GM19351 (cell line): ENCODE data around the gene MAN2A2.

Source experiments
- ATAC-seq: cut with Tn5 transposase; IDR thresholded peaks from one replicate; pipeline ENCODE4 v1.9.1; 2021; ENCODE audit warnings: mild to moderate bottlenecking, moderate library complexity; ENCODE audit not compliant: unreplicated experiment

Gene MAN2A2

DNA sequence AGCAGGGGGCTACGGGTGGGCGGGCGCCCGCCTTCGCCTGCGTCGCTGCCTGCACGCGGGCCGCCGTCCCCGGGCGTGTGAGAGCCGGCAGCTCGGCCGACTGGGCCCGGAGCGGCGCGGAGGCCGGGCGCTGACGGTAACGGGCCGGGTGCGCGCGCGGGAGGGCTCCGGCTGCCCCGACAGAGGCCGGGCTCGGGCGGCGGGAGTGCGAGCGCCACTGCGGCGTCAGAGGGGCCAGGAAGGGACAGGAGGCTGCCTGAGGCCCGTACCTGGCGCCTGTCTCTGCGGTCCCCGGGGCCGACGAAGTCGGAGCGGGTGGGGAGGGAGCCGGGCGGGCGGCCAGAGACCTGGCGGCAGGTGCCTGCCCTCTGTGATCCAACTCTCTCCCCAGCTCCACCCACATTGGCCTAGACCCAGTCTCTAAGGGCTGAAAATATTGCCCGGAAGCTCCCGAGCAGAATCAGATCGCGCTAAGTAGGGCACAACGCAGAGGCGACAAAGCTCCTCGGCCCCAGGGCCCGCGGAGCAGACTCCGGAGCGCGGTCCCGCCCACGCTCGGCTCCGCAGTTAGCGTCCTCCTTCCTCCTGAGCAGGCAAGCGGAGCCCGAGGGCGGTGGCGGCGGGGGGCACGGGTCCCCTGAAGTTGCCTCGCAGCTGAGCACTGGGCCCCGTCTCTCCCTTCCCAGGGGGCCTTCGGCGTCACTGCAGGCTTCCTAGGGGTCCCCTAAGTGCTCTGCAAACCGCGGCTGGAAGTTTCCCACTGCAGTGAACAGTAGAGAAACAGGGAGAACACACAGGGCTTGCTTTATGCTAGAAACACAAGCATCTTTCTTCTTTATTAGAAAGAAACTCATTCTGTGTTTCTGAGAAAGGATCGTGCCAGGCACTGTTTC, at the start of gene MAN2A2:
Gene MAN2A2 (plus strand): TSS at position 463 of the 893 bp plus-strand sequence. CDS start 906 bp downstream, outside the sequence.
- ATAC-seq: peak; percentile 61

DNA sequence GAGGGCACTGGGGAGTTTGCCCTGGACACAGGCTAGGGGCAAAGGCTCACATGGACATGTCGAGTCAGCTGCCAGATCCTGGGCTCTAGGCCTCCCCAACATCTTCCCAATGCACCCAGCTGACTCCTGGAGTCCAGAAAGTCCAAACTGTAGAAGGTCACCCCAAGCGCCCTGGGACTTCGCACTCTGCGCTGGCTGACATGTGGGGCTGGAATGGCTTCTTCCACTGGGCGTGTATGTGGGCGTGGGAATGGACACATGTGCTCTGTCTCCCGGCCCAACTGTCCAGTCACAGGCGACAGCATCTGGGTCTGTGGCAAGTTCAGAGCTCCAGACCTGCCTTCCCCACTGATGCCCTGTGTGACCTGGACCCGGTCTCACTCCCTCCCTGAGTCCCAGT, 48.0 kb upstream of the MAN2A2 start:
- no peak for ATAC-seq

GRCh38 chr15:90857337-90857736, 45.8 kb upstream of the MAN2A2 start:
- ATAC-seq: no peak

DNA sequence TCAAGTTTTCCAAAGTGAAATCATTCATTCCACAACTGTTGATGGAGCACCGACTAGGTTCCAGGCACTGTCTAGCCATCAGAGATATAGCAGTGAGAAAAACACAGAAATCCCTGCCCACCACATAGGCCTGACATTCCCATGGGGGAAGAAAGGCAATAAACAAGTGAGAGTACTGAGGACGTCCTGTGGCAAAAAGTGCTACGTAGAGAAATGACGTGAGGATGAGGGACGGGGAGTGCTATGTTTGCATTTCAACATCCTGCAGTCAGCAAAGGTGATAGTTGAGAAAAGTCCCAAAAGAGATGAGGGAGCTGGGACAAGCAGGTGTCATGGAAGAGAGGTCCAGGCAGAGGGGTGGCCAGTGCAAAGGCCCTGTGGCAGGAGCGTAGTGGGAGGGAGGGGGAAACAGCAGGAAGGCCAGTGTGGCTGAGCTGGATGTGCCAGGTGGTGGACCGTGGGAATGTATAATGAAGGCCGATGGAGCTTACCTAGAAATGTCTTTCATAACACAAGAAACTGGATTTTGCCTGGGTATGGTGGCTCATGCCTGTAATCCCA, 45.1 kb upstream of the MAN2A2 start:
- no peak for ATAC-seq

DNA sequence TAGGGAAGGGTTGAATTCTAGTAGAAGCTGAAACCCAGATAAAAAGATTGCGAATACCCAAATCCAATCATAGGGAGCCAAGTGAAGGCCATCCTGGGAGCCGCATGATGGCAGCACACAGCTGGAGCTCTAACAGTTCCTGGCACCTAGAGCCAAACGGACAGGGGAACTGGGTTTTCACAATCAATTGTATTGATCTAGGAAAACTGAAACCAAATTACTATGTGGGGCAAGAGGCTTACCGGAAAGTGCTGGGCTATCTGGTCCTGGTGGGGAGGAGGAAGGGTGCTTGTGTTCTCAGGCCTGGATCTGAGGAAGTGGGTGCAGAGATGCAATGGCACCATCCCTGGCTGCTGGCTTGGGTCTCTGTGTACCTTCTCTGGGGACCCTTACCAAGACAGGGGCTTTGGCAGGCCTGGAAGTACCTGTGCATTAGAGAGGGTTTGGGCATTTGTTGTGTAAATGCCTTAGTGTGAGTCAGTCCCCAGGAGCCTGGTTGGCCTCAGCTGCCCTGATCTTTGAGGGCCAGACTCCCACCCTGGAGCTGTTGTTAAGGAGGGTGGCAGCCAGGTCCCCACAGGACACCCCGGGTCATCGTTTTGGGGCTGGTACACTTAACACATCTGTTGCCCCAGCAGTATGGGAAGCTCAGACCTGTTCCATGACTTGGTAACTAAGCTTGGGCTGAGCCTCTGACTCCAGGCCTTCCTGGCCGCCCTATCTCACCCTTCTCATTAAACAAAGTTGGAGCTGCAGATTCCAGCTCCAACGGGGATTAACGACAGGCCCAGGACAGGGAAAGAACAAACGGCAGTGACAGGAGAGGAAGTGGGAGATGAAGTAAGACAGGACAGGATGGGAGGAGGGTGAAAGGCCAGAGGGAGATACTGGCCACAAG, 43.6 kb upstream of the MAN2A2 start:
- no peak for ATAC-seq

- ATAC-seq: no peak
Observed at GRCh38 chr15:90860450-90860849, 42.7 kb upstream of the MAN2A2 start.

- ATAC-seq: no peak
Observed at GRCh38 chr15:90860942-90861675, 42.0 kb upstream of the MAN2A2 start.

GRCh38 chr15:90862487-90862886, 40.6 kb upstream of the MAN2A2 start:
- no peak for ATAC-seq

DNA sequence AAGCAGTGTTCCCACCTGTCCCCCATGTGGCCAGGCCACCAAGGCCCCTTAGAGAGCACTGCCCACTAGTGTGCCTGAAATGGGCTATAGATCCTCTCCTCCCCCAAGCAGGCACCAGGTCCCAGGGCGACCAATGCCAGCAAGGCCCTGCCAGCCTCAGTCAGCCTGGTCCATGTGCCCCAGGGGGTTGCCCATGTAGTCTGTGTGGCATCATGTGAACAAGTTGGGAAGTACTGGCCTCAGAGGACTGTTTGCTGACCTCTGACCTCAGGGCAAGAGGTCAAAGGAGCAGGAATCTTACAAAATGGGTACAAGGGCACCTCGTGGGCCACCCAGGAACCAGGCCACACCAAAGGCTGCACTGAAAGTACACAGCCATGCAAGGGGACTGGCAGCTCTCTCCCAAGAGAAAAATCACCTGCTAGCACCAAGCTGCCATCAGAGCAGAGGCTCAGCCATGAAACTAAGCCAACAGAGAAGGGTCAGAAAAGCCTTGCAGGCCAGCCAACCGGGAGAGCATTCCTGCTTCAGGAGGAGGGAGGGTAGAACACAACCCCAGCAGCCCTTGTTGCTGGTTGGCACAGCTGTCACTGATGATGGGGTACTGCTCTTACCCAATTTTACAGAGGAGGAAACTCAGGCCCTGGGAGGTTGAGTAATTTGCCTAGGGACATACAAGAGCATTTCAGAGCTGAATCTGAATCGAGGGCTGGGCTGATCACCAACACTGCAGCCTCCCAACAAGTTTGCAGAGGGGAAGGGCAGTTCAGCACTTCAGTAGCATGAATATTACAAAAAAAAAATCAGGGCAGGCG, 39.9 kb upstream of the MAN2A2 start:
- ATAC-seq: no peak

- ATAC-seq: no peak
Observed at GRCh38 chr15:90863987-90864386, 39.1 kb upstream of the MAN2A2 start.

GRCh38 chr15:90864507-90864906, 38.6 kb upstream of the MAN2A2 start:
- no peak for ATAC-seq

DNA sequence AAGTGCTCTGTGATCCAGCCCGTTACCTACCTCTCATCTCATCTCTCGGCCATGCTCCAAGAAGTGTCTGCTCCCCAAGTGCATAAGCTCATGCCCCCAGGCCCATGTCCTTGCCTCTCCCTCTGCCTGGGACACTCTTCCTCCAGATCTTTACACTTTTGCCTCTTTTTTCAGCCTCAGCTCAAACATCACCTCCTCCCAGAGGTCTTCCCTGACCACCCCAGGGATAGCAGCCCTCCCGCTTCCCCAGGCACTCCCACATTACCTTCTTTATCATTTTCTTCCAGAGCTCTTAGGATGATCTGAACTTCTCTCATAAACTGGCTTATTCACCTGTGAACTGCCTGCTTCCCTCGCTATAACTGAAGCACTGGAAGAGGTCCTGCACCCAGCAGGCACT, 37.4 kb upstream of the MAN2A2 start:
- ATAC-seq: no peak

GRCh38 chr15:90866161-90866715, 36.9 kb upstream of the MAN2A2 start:
- no peak for ATAC-seq

GRCh38 chr15:90866800-90867199, 36.3 kb upstream of the MAN2A2 start:
- ATAC-seq: no peak

DNA sequence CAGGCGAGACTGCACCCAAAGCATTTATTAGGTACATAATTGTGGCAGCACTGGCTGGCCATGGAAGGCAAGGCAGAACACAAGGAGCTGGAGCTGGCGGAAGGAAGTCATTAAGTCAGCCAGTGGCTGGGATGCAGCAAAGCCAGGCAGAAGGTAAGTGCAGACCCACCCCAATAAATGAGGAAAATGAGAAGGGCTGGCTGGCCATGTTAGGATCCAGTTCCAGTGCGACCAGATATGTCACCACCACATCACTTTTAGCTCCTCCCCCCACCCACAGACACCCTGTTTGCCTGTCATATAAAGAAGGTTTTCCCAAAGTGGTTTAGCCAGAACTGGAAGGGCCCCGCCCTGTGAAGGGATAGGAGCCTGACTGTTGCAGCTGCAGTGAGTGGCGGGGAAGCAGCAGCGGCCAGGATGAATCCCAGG, 34.8 kb upstream of the MAN2A2 start, which contains the start of gene FURIN:
Gene FURIN (plus strand): TSS at position 328 of the 429 bp plus-strand sequence. CDS start 7,153 bp downstream, outside the sequence.
- no peak for ATAC-seq

- ATAC-seq: no peak
Observed at GRCh38 chr15:90869140-90869541, 34.0 kb upstream of the MAN2A2 start.

DNA sequence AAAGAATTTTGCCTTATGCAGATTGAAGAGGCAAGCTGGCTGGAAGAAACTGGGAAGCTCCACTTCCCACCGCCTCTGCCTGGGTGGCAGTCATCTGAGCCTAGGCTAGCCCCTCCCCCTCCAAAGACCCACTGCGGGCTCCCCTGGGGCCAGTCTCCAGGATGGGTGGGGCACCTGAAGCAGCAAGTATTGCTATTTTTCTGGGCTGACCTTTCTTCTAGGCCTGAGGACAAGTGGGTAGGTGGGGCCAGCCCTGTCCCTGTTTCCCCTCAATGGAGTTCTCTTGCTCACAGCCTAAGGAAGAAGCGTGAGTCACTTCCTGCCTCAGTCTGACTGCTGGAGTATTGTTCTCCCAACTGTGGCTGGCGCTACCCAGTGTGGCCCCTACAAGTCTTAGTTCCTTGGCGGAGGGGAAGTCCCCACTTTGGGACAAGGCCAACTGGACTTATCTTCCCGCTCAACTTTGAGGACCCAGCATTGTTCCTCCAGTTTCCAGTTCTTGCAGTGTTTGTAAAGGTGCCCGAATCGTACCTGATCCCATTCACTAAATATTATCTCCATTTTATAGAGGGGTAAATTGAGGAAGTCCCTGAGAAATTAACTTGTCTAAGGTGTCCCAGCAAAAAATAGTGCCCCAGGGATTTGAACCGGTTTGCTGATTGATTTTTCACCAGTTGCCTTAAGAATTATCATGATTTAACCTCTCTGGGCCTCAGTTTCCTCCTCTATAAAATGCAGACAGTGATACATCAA, 33.3 kb upstream of the MAN2A2 start:
- ATAC-seq: no peak

DNA sequence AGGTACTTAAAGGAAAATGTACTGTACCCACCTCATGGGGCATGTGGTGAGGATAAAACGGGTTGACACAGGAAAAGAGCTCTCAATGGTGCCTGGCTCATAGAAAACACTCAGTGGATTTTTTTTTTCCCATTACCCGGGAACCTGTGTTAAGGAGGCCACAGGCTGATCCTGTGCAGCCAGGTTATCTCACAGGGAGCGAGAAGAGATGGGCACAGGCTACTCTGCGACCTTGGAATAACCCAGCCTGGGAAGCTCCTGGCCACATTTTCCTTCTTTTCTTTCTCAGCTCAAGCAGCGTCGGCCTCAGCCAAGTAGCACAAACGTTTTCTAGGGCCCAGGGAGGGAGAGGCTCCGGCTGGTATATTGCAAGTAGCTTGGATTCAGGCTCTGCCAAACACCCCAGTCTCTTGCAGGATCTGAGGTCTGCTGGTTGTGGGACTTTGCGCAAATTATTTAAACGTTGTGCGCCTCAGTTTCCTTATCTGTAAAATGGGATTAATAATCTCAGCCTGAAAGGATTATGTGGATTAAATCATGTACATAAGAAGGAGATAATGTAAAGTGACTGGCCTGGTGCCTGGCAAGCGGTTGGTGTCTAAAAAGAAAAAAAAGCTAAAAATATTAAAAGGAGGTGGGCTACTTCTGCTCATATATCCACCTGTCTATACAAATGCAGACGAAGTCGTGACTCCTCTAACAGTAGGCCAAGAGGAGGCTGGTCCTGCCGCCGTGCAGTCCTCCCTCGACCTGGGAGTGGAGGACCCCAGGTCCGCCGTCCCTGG, 32.6 kb upstream of the MAN2A2 start:
- ATAC-seq: peak; percentile 5
